Mesendoderm (in vitro differentiated cells): ENCODE measurements around the gene PLXND1.
"Not testable (repeated sequence)": the region's sequence is repeated elsewhere in the genome, so short reads cannot be mapped to it uniquely, and the experiment has no call there.

Experiments used
- DNase-seq: peaks from one replicate; pipeline ENCODE4 v3.0.0; 2013
- H2AK5ac ChIP-seq: 2 replicates; pipeline ENCODE4 v1.6.1; 2013; ENCODE audit warnings: low read length, inconsistent platforms
- H2BK120ac ChIP-seq: 2 replicates; pipeline ENCODE4 v1.6.1; 2013; ENCODE audit warnings: low read depth, mild to moderate bottlenecking, low read length, moderate library complexity, mixed read lengths
- H2BK15ac ChIP-seq: replicated peaks from 2 replicates; pipeline ENCODE4 v1.6.1; 2013; ENCODE audit warnings: low read depth, mild to moderate bottlenecking, moderate library complexity
- H2BK5ac ChIP-seq: 2 replicates; pipeline ENCODE4 v1.6.1; 2013; ENCODE audit warnings: low read length, inconsistent platforms
- H3K18ac ChIP-seq: 2 replicates; pipeline ENCODE4 v1.6.1; 2013; ENCODE audit warnings: mild to moderate bottlenecking, low read length, mixed read lengths
- H3K23ac ChIP-seq: one replicate; pipeline ENCODE4 v1.6.1; 2013; ENCODE audit warnings: low read length
- H3K27ac ChIP-seq: 2 replicates; pipeline ENCODE4 v1.5.1; 2013; ENCODE audit warnings: low read depth, mild to moderate bottlenecking, inconsistent platforms, low read length, moderate library complexity
- H3K27me3 ChIP-seq: 2 replicates; pipeline ENCODE4 v1.6.1; 2013; ENCODE audit warnings: low read length, control low read depth, mild to moderate bottlenecking, inconsistent platforms; ENCODE audit not compliant: insufficient read depth, poor library complexity
- H3K36me3 ChIP-seq: 2 replicates; pipeline ENCODE4 v1.6.1; 2013; ENCODE audit warnings: low read length, inconsistent platforms; ENCODE audit not compliant: control insufficient read depth, insufficient read depth
- H3K4ac ChIP-seq: one replicate; pipeline ENCODE4 v1.6.1; 2013; ENCODE audit warnings: low read depth, mild to moderate bottlenecking, low read length, moderate library complexity
- H3K4me1 ChIP-seq: 2 replicates; pipeline ENCODE4 v1.6.1; 2013; ENCODE audit warnings: low read depth, low read length, inconsistent platforms; ENCODE audit not compliant: control insufficient read depth
- H3K4me2 ChIP-seq: 2 replicates; pipeline ENCODE4 v1.6.1; 2013; ENCODE audit warnings: low read length
- H3K4me3 ChIP-seq: 2 replicates; pipeline ENCODE4 v1.5.1; 2013; ENCODE audit warnings: mild to moderate bottlenecking, low read length
- H3K56ac ChIP-seq: one replicate; pipeline ENCODE4 v1.6.1; 2013; ENCODE audit warnings: low read length
- H3K79me1 ChIP-seq: 2 replicates; pipeline ENCODE4 v1.6.1; 2013; ENCODE audit warnings: low read length, inconsistent platforms
- H3K79me2 ChIP-seq: 2 replicates; pipeline ENCODE4 v1.6.1; 2013; ENCODE audit warnings: mild to moderate bottlenecking, low read length; ENCODE audit not compliant: control insufficient read depth, insufficient read depth
- H3K9ac ChIP-seq: 2 replicates; pipeline ENCODE4 v1.6.1; 2013; ENCODE audit warnings: low read length, inconsistent platforms
- H4K5ac ChIP-seq: one replicate; pipeline ENCODE4 v1.6.1; 2013; ENCODE audit warnings: low read length
- H4K8ac ChIP-seq: one replicate; pipeline ENCODE4 v1.6.1; 2013; ENCODE audit warnings: low read depth, mild to moderate bottlenecking, control low read depth, low read length, moderate library complexity
- WGBS: extraction: QIAGEN DNeasy Blood & Tissue Kit; methylation state at CpG from one replicate; pipeline ENCODE4 v1.1.7; 2013; ENCODE audit warnings: low lambda C conversion rate, missing lambda C conversion rate; ENCODE audit not compliant: insufficient coverage; ENCODE audit errors: extremely low coverage; 5-methylcytosine and 5-hydroxymethylcytosine counted together

The PLXND1 gene

GRCh38 chr3:129641567-129642260, 35.2 kb upstream of the PLXND1 start:
- H4K5ac ChIP-seq, H3K36me3 ChIP-seq, H3K79me1 ChIP-seq, H2AK5ac ChIP-seq, H3K18ac ChIP-seq, H2BK15ac ChIP-seq, H3K9ac ChIP-seq, H2BK120ac ChIP-seq, H3K56ac ChIP-seq, H2BK5ac ChIP-seq, H3K27me3 ChIP-seq, H3K4me2 ChIP-seq, H3K27ac ChIP-seq, H3K4me3 ChIP-seq, H3K4me1 ChIP-seq, DNase-seq, H3K79me2 ChIP-seq, H3K23ac ChIP-seq, H3K4ac ChIP-seq, H4K8ac ChIP-seq: not testable (repeated sequence)
- no CpG with 5 or more reads among the region's 10 CpGs for WGBS

GRCh38 chr3:129640985-129641384, 34.5 kb upstream of the PLXND1 start:
- H3K27ac ChIP-seq, H3K56ac ChIP-seq: not testable (repeated sequence)
- no CpG with 5 or more reads among the region's 7 CpGs for WGBS

DNA sequence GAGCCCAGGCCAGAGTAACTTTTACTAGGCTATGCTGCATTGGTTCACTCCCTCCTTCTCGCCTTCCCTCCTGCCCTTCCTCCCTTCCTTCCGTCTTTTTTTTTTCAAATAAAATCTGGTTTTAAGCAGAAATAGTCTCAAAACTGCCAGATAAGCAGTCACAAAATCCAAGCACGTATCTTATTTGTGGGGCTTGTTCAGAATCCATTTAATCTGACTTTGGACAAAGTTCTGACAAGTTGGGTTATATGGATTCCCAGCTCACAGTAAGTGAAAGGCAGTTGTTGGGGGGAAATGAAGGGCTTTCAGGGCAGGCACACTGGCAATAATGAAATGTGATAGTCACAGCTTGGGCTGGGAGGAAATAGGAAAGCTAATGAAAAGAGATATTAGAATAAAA, 32.0 kb upstream of the PLXND1 start:
- Histone ChIP-seq H4K5ac (no peak overlapping the region), H3K79me1 (no peaks in the 10 kb centered on the region), H2AK5ac (no peak overlapping the region), H3K56ac (no peak overlapping the region), H3K4me1 (no peaks in the 10 kb centered on the region), H3K27me3 (no peaks in the 10 kb centered on the region), H2BK5ac (no peak overlapping the region), H3K4me2 (no peak overlapping the region), H3K23ac (no peak overlapping the region), H3K9ac (no peak overlapping the region), H3K4me3 (no peak overlapping the region), H3K36me3 (no peaks in the 10 kb centered on the region), H3K79me2 (no peaks in the 10 kb centered on the region), H2BK15ac (no peak overlapping the region), H2BK120ac (no peak overlapping the region), H3K4ac (no peak overlapping the region), H4K8ac (no peak overlapping the region), H3K27ac (no peak overlapping the region), H3K18ac (no peak overlapping the region)
- no peak for DNase-seq
- WGBS = no CpG with 5 or more reads among the region's 3 CpGs

More at GRCh38 chr3:129640985-129641384, 34.5 kb upstream of the PLXND1 start:
- not testable (repeated sequence) for H3K23ac ChIP-seq, H3K36me3 ChIP-seq, H3K4me1 ChIP-seq, H4K5ac ChIP-seq, H3K4ac ChIP-seq, H3K79me2 ChIP-seq, H2BK5ac ChIP-seq, H3K79me1 ChIP-seq, H4K8ac ChIP-seq, H2BK15ac ChIP-seq, DNase-seq, H2BK120ac ChIP-seq, H3K9ac ChIP-seq, H3K27me3 ChIP-seq, H3K4me2 ChIP-seq, H3K18ac ChIP-seq, H2AK5ac ChIP-seq, H3K4me3 ChIP-seq

- Histone ChIP-seq H3K23ac (no peak overlapping the region), H3K36me3 (no peaks in the 10 kb centered on the region), H2AK5ac (no peak overlapping the region), H3K27me3 (no peaks in the 10 kb centered on the region), H2BK120ac (no peak overlapping the region), H3K4ac (no peak overlapping the region), H4K5ac (no peak overlapping the region), H3K4me1 (no peaks in the 10 kb centered on the region), H3K4me2 (no peak overlapping the region), H3K9ac (no peak overlapping the region), H3K56ac (no peak overlapping the region), H3K4me3 (no peak overlapping the region), H3K79me2 (no peaks in the 10 kb centered on the region), H4K8ac (no peak overlapping the region), H3K27ac (no peak overlapping the region), H3K79me1 (no peaks in the 10 kb centered on the region), H2BK15ac (no peak overlapping the region), H3K18ac (no peak overlapping the region), H2BK5ac (no peak overlapping the region)
- no peak for DNase-seq
- WGBS = no CpG with 5 or more reads among the region's 3 CpGs
These were observed 29.6 kb upstream of the PLXND1 start for GRCh38 chr3:129636082-129636481.

DNA sequence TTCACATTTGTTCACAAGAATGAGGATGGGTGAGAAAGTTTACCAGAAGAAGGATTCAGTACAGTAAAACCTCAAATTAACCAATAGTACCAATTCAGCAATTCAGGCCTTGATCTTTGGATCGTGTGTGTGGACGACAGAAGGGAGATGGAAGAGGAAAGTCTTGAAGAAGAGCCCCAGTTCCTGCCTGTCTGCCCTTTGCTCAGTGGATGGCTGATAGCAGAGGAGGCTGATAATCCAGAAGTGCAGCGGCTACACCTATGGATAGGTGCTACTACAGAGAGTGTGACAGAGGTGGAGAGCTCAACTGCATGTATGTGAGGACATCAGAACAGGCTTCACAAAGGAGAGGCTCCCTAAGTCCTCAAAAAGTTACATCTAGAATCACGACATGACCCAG, 29.2 kb upstream of the PLXND1 start:
- Histone ChIP-seq H3K4me2 (no peak overlapping the region), H3K23ac (no peak overlapping the region), H3K27me3 (no peaks in the 10 kb centered on the region), H3K79me1 (no peaks in the 10 kb centered on the region), H3K79me2 (no peaks in the 10 kb centered on the region), H3K18ac (no peak overlapping the region), H2BK15ac (no peak overlapping the region), H3K4ac (no peak overlapping the region), H4K5ac (no peak overlapping the region), H4K8ac (no peak overlapping the region), H3K9ac (no peak overlapping the region), H3K4me1 (no peaks in the 10 kb centered on the region), H2AK5ac (no peak overlapping the region), H3K36me3 (no peaks in the 10 kb centered on the region), H2BK5ac (no peak overlapping the region), H3K4me3 (no peak overlapping the region), H2BK120ac (no peak overlapping the region), H3K56ac (no peak overlapping the region), H3K27ac (no peak overlapping the region)
- no CpG with 5 or more reads among the region's 4 CpGs for WGBS
- DNase-seq = no peak
